Measurements from ENCODE around the gene ZNF865. TPM values are rescaled to one million over a fixed set of nuclear protein-coding genes. Genes with fewer than 3 reads are reported as not detected.

ZNF865 gene
- total and polyA plus RNA-seq, 2 of the 8 experiments (the other 6 are each of a cell fraction or from before 2014, with no cell fraction given): 3.5 to 13.6 TPM

DNA sequence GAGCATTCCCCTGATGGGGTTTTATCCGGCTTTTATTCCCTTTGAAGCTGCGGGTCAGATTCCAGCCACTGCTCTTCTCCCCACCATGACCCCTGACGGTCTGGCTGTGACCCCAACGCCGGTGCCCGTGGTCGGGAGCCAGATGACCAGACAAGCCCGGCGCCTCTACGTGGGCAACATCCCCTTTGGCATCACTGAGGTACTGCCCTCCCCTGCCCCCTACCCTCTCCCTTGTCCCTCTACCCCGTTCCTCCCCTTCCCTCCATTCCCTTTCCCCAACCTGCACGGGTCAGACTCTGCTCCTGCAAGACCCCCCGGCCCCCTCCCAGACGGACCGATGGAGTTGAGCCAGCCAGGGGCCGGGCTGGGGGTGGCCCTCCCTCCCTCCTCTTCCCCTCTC is 55.5 kb downstream of the ZNF865 start:
- ChIA-PET POLR2A (ENCODE audit: partially characterized antibody) (interaction anchor here (5.8 kb wide), 1 partner anchor 8 kb away, joined by 75 read pairs; no protein-coding TSS in a partner anchor), CTCF (ENCODE audit: partially characterized antibody) (interaction anchor here (1.9 kb wide), 1 partner anchor 10 kb away, joined by 9 read pairs; no protein-coding TSS in a partner anchor)
- no peak overlapping the region for H3K14ac ChIP-seq (ENCODE audit: insufficient read length)
- H3K4ac ChIP-seq (replicated peaks; ENCODE audit: insufficient read length, low read depth, low read length): no peak overlapping the region
- no peak overlapping the region for H2BK12ac ChIP-seq (ENCODE audit: low read depth, low read length)
- no peak overlapping the region for H3K27ac ChIP-seq (ENCODE audit: low read depth, low read length)
- H2BK15ac ChIP-seq (ENCODE audit: low read length): no peak overlapping the region
- H4K91ac ChIP-seq (replicated peaks; ENCODE audit: insufficient read length, low read length): no peak overlapping the region
- H3K27me3 ChIP-seq (replicated peaks in 1 of 4; ENCODE audit: control insufficient read depth in 3 of 4, extremely low read depth in 1 of 4, insufficient read depth in 3 of 4, low read length in 3 of 4): no peaks in the 10 kb centered on the region
- H4K5ac ChIP-seq (ENCODE audit: insufficient read length, low read depth, low read length): no peak overlapping the region
- H2BK20ac ChIP-seq (ENCODE audit: low read length): no peak overlapping the region
- no peak overlapping the region for H2AFZ ChIP-seq (ENCODE audit: low read length)
- H2AK5ac ChIP-seq (ENCODE audit: low read depth, low read length): no peak overlapping the region
- H3K4me3 ChIP-seq (ENCODE audit: extremely low read depth in 1 of 4, insufficient read depth in 2 of 4, low read depth in 3 of 4, low read length in 4 of 4): no peak overlapping the region
- peaks cover 8% of the 10 kb centered on the region for H3K23me2 ChIP-seq (ENCODE audit: low read depth, low read length)
- H4K20me1 ChIP-seq (replicated peaks in 1 of 2; ENCODE audit: control insufficient read depth in 1 of 2, insufficient read depth in 2 of 2, low read length in 2 of 2): peaks cover 37 to 45% of the 10 kb centered on the region in 2 experiments
- H2BK5ac ChIP-seq (ENCODE audit: low read depth, low read length): no peak overlapping the region
- H3K9ac ChIP-seq (replicated peaks in 1 of 4; ENCODE audit: extremely low read depth in 1 of 4, low read depth in 3 of 4, low read length in 3 of 4): no peak overlapping the region
- H3K56ac ChIP-seq (replicated peaks; ENCODE audit: insufficient read length, low read depth, low read length): no peak overlapping the region
- no peak overlapping the region for H3K4me2 ChIP-seq (ENCODE audit: insufficient read depth in 1 of 2, low read depth in 2 of 2, low read length in 2 of 2)
- H3K79me2 ChIP-seq (ENCODE audit: control insufficient read depth in 1 of 2, insufficient read depth in 2 of 2, low read length in 2 of 2): peaks cover 43 to 85% of the 10 kb centered on the region in 2 experiments
- WGBS, 2 experiments (ENCODE audit: extremely low coverage in 1 of 2, insufficient coverage in 1 of 2, insufficient read length in 1 of 2, insufficient replicate concordance in 2 of 2, low coverage in 1 of 2, low lambda C conversion rate in 2 of 2, missing lambda C conversion rate in 1 of 2): 97% methylated on average over 8 of the region's 16 CpGs; no CpG with 5 or more reads in 1 of the 2 experiments
- H3K18ac ChIP-seq (ENCODE audit: extremely low read depth, low read length): no peak overlapping the region
- H3K36me3 ChIP-seq (ENCODE audit: control insufficient read depth in 2 of 4, insufficient read depth in 4 of 4, low read length in 3 of 4): peaks cover 29 to 55% (median 44%) of the 10 kb centered on the region in 4 experiments
- H4K8ac ChIP-seq (ENCODE audit: extremely low read depth, insufficient read depth, low read length): no peak overlapping the region
- no peak overlapping the region for H2BK120ac ChIP-seq (replicated peaks; ENCODE audit: low read depth, low read length)
- no peak for FAIRE-seq
- DNase-seq (ENCODE audit: low read depth in 1 of 2, low spot score in 2 of 2): no peak
- H3K4me1 ChIP-seq (replicated peaks in 1 of 4; ENCODE audit: control insufficient read depth in 3 of 4, insufficient read depth in 4 of 4, low read length in 3 of 4): peaks cover 3 to 16% (median 10%) of the 10 kb centered on the region in 4 experiments; a peak in 6 of 7 replicates
- H3K23ac ChIP-seq (ENCODE audit: insufficient read length): no peak overlapping the region
- H3K9me3 ChIP-seq (ENCODE audit: insufficient read depth in 2 of 2, low read depth in 1 of 2, low read length in 1 of 2): no peaks in the 10 kb centered on the region
- peaks cover 10% of the 10 kb centered on the region; the same call in 1 of the 2 replicates for H3K79me1 ChIP-seq (ENCODE audit: low read depth, low read length)
- no peak for TF ChIP-seq RFX5 (IDR thresholded peaks at IDR 0.05; ENCODE audit: borderline replicate concordance, low read depth, low read length)
- TF ChIP-seq SAP30 (IDR thresholded peaks at IDR 0.05; ENCODE audit: insufficient read depth, insufficient replicate concordance, low read length): no peak
- TF ChIP-seq, protein P1, sequence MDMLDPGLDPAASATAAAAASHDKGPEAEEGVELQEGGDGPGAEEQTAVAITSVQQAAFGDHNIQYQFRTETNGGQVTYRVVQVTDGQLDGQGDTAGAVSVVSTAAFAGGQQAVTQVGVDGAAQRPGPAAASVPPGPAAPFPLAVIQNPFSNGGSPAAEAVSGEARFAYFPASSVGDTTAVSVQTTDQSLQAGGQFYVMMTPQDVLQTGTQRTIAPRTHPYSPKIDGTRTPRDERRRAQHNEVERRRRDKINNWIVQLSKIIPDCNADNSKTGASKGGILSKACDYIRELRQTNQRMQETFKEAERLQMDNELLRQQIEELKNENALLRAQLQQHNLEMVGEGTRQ (IDR thresholded peaks at IDR 0.05; ENCODE audit: low read length): no peak
- no peak for TF ChIP-seq BCL11A (IDR thresholded peaks at IDR 0.05; ENCODE audit: low read depth in 2 of 2, low read length in 2 of 2)
- TF ChIP-seq TBP (IDR thresholded peaks at IDR 0.05; ENCODE audit: low read depth, low read length): no peak
- no peak for TF ChIP-seq FOSL1 (IDR thresholded peaks at IDR 0.05; ENCODE audit: insufficient read depth, low read depth, low read length)
- TF ChIP-seq GABPA (IDR thresholded peaks at IDR 0.05; ENCODE audit: borderline replicate concordance, insufficient read depth, low read length): no peak
- no peak for TF ChIP-seq YY1 (IDR thresholded peaks at IDR 0.05; ENCODE audit: low read depth, low read length)
- no peak for TF ChIP-seq CHD2 (IDR thresholded peaks at IDR 0.05; ENCODE audit: low read length)
- TF ChIP-seq, protein P2, sequence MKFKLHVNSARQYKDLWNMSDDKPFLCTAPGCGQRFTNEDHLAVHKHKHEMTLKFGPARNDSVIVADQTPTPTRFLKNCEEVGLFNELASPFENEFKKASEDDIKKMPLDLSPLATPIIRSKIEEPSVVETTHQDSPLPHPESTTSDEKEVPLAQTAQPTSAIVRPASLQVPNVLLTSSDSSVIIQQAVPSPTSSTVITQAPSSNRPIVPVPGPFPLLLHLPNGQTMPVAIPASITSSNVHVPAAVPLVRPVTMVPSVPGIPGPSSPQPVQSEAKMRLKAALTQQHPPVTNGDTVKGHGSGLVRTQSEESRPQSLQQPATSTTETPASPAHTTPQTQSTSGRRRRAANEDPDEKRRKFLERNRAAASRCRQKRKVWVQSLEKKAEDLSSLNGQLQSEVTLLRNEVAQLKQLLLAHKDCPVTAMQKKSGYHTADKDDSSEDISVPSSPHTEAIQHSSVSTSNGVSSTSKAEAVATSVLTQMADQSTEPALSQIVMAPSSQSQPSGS (IDR thresholded peaks at IDR 0.05; ENCODE audit: low read length): no peak
- no peak for TF ChIP-seq KDM5A (IDR thresholded peaks at IDR 0.05; ENCODE audit: low read length)
- TF ChIP-seq POLR2A (IDR thresholded peaks at IDR 0.05; ENCODE audit: control extremely low read depth in 1 of 2, low read depth in 2 of 2, low read length in 2 of 2): no peak

All from H1 (cell line).